H9 (cell line): Measurements from ENCODE around the gene TNXB. TPM values are rescaled to one million over a fixed set of nuclear protein-coding genes. Genes with fewer than 3 reads are reported as not detected.
"Not testable (repeated sequence)": the region's sequence is repeated elsewhere in the genome, so short reads cannot be mapped to it uniquely, and the experiment has no call there.

Experiments
- DNase-seq: peaks from one replicate; pipeline ENCODE4 v3.0.0-alpha.2; 2017
- H2AFZ ChIP-seq: one replicate; pipeline ENCODE4 v1.6.1; 2013; ENCODE audit warnings: mild to moderate bottlenecking, low read length, control low read depth, moderate library complexity
- H2AK5ac ChIP-seq: 2 replicates; pipeline ENCODE4 v1.6.1; 2013; ENCODE audit warnings: low read length, control low read depth, mixed read lengths; ENCODE audit not compliant: insufficient read length
- H2BK120ac ChIP-seq: one replicate; pipeline ENCODE4 v1.6.1; 2013; ENCODE audit warnings: low read depth, mild to moderate bottlenecking, low read length, control low read depth, inconsistent platforms; ENCODE audit not compliant: poor library complexity, severe bottlenecking
- H2BK12ac ChIP-seq: 2 replicates; pipeline ENCODE4 v1.6.1; 2013; ENCODE audit warnings: low read length, control low read depth, mixed read lengths, low read depth; ENCODE audit not compliant: insufficient read length
- H2BK15ac ChIP-seq: 2 replicates; pipeline ENCODE4 v1.6.1; 2013; ENCODE audit warnings: low read depth, low read length, control low read depth
- H2BK20ac ChIP-seq: one replicate; pipeline ENCODE4 v1.6.1; 2013; ENCODE audit warnings: low read depth, mild to moderate bottlenecking, low read length, control low read depth, inconsistent platforms; ENCODE audit not compliant: poor library complexity, severe bottlenecking
- H2BK5ac ChIP-seq: 2 replicates; pipeline ENCODE4 v1.6.1; 2013; ENCODE audit warnings: low read length, control low read depth, mixed read lengths; ENCODE audit not compliant: insufficient read length
- H3K14ac ChIP-seq: 2 replicates; pipeline ENCODE4 v1.6.1; 2013; ENCODE audit warnings: low read length, control low read depth; ENCODE audit not compliant: insufficient read depth
- H3K18ac ChIP-seq: 2 replicates; pipeline ENCODE4 v1.6.1; 2013; ENCODE audit warnings: low read depth, mild to moderate bottlenecking, mixed read lengths, low read length, control low read depth; ENCODE audit not compliant: insufficient read length
- H3K23ac ChIP-seq: 2 replicates; pipeline ENCODE4 v1.6.1; 2013; ENCODE audit warnings: low read length, control low read depth, mixed read lengths, low read depth; ENCODE audit not compliant: insufficient read length
- H3K23me2 ChIP-seq: 2 replicates; pipeline ENCODE4 v1.6.1; 2013; ENCODE audit warnings: low read depth, mild to moderate bottlenecking, mixed read lengths, low read length, control low read depth; ENCODE audit not compliant: insufficient read length, poor library complexity, severe bottlenecking
- H3K27ac ChIP-seq: 2 replicates; pipeline ENCODE4 v1.5.1; 2013; ENCODE audit warnings: low read length, control low read depth, mixed read lengths, low read depth; ENCODE audit not compliant: insufficient read length
- H3K27me3 ChIP-seq: 2 replicates; pipeline ENCODE4 v1.6.1; 2013; ENCODE audit warnings: low read length, control low read depth, inconsistent platforms; ENCODE audit not compliant: insufficient read depth
- H3K4ac ChIP-seq: 2 replicates; pipeline ENCODE4 v1.6.1; 2013; ENCODE audit warnings: low read depth, mild to moderate bottlenecking, control low read depth, inconsistent platforms, low read length, moderate library complexity
- H3K4me1 ChIP-seq: 2 replicates; pipeline ENCODE4 v1.6.1; 2013; ENCODE audit warnings: low read length, control low read depth, inconsistent platforms; ENCODE audit not compliant: insufficient read depth
- H3K4me2 ChIP-seq: 2 replicates; pipeline ENCODE4 v1.6.1; 2013; ENCODE audit warnings: low read length, control low read depth, mixed read lengths; ENCODE audit not compliant: insufficient read length, insufficient read depth
- H3K56ac ChIP-seq: 2 replicates; pipeline ENCODE4 v1.6.1; 2013; ENCODE audit warnings: low read depth, mild to moderate bottlenecking, mixed read lengths, low read length, control low read depth; ENCODE audit not compliant: insufficient read length
- H3K79me1 ChIP-seq: 2 replicates; pipeline ENCODE4 v1.6.1; 2013; ENCODE audit warnings: low read depth, mild to moderate bottlenecking, moderate library complexity, low read length, control low read depth, inconsistent platforms; ENCODE audit not compliant: insufficient read depth, poor library complexity, severe bottlenecking
- H3K79me2 ChIP-seq: 2 replicates; pipeline ENCODE4 v1.6.1; 2013; ENCODE audit warnings: low read length, control low read depth, inconsistent platforms; ENCODE audit not compliant: insufficient read depth
- H3K9ac ChIP-seq: 2 replicates; pipeline ENCODE4 v1.6.1; 2013; ENCODE audit warnings: low read length, control low read depth, mixed read lengths; ENCODE audit not compliant: insufficient read length; ENCODE audit errors: extremely low read depth
- H3K9me3 ChIP-seq: one replicate; pipeline ENCODE4 v1.6.1; 2013; ENCODE audit warnings: low read depth, low read length, inconsistent platforms; ENCODE audit not compliant: control insufficient read depth
- H3T11ph ChIP-seq: one replicate; pipeline ENCODE4 v1.6.1; 2013; ENCODE audit warnings: mild to moderate bottlenecking, low read length, control low read depth, inconsistent platforms
- H4K20me1 ChIP-seq: one replicate; pipeline ENCODE4 v1.6.1; 2013; ENCODE audit not compliant: control insufficient read depth, insufficient read length, insufficient read depth
- H4K5ac ChIP-seq: 2 replicates; pipeline ENCODE4 v1.6.1; 2013; ENCODE audit warnings: low read depth, mild to moderate bottlenecking, mixed read lengths, low read length, control low read depth; ENCODE audit not compliant: insufficient read length
- H4K8ac ChIP-seq: replicated peaks from 2 replicates; pipeline ENCODE4 v1.6.1; 2013; ENCODE audit warnings: low read length, control low read depth, mixed read lengths, low read depth; ENCODE audit not compliant: insufficient read length
- H4K91ac ChIP-seq: 2 replicates; pipeline ENCODE4 v1.6.1; 2013; ENCODE audit warnings: low read depth, mild to moderate bottlenecking, moderate library complexity, mixed read lengths, low read length, control low read depth; ENCODE audit not compliant: insufficient read length
- H3K27ac Mint-ChIP-seq, 3 experiments: 2 replicates in 2 of 3; 3 replicates in 1 of 3; pipeline ENCODE4 v1.8.0; 2020 to 2021; ENCODE audit warnings: mixed read lengths in 3 of 3, mild to moderate bottlenecking in 1 of 3, moderate library complexity in 1 of 3
- H3K27me3 Mint-ChIP-seq: 2 replicates; pipeline ENCODE4 v1.8.0; 2021; ENCODE audit warnings: low read depth, mild to moderate bottlenecking, moderate library complexity, mixed read lengths
- H3K36me3 Mint-ChIP-seq, 3 experiments: 2 replicates in 2 of 3; 3 replicates in 1 of 3; pipeline ENCODE4 v1.8.0; 2020 to 2021; ENCODE audit warnings: low read depth in 3 of 3, mixed read lengths in 3 of 3; ENCODE audit not compliant: insufficient read depth in 1 of 3
- H3K4me1 Mint-ChIP-seq, 2 experiments: 2 replicates each; pipeline ENCODE4 v1.8.0; 2020; ENCODE audit warnings: mixed read lengths in 2 of 2
- H3K4me3 Mint-ChIP-seq, 2 experiments: 2 replicates in 1 of 2; 3 replicates in 1 of 2; pipeline ENCODE4 v1.8.0; 2020 to 2021; ENCODE audit warnings: mild to moderate bottlenecking in 2 of 2, mixed read lengths in 2 of 2, moderate library complexity in 1 of 2
- H3K9me3 Mint-ChIP-seq, 2 experiments: 2 replicates in 1 of 2; 3 replicates in 1 of 2; pipeline ENCODE4 v1.8.0; 2020; ENCODE audit warnings: mild to moderate bottlenecking in 2 of 2, mixed read lengths in 2 of 2, moderate library complexity in 1 of 2
- WGBS: extraction: QIAGEN DNeasy Blood & Tissue Kit; methylation state at CpG from one replicate; pipeline ENCODE4 v1.1.7; 2013; ENCODE audit warnings: missing lambda C conversion rate, low lambda C conversion rate, mixed read lengths; ENCODE audit not compliant: insufficient read length; ENCODE audit errors: extremely low coverage; 5-methylcytosine and 5-hydroxymethylcytosine counted together
- total RNA-seq: library from RNA; stranded (reverse); gene quantifications from 2 replicates; pipeline ENCODE4 v1.2.1, GENCODE V29; 2021

TNXB gene
- total RNA-seq, 1 experiment from 2014 or later: 5.0 TPM

GRCh38 chr6:32010856-32011530 lies 98.1 kb downstream of the TNXB start:
- H3K9me3 ChIP-seq, H3K27ac Mint-ChIP-seq, H3K36me3 Mint-ChIP-seq, H4K20me1 ChIP-seq, H3K23me2 ChIP-seq, H3K18ac ChIP-seq, H2AFZ ChIP-seq, DNase-seq, H2BK5ac ChIP-seq, H3K14ac ChIP-seq, H3K4me2 ChIP-seq, H3K27me3 ChIP-seq, H3K4ac ChIP-seq, H3K79me1 ChIP-seq, H3K4me3 Mint-ChIP-seq, H3K27me3 Mint-ChIP-seq, H4K5ac ChIP-seq, H3K23ac ChIP-seq, H3K56ac ChIP-seq, H3T11ph ChIP-seq, H3K9ac ChIP-seq, H3K79me2 ChIP-seq, H2BK20ac ChIP-seq, H2BK120ac ChIP-seq, H4K8ac ChIP-seq, H3K9me3 Mint-ChIP-seq, H3K4me1 Mint-ChIP-seq, H2BK15ac ChIP-seq, H2AK5ac ChIP-seq, H3K4me1 ChIP-seq, H2BK12ac ChIP-seq, H4K91ac ChIP-seq, H3K27ac ChIP-seq: not testable (repeated sequence)
- WGBS: no CpG with 5 or more reads among the region's 27 CpGs

- not testable (repeated sequence) for H2BK20ac ChIP-seq, H3K18ac ChIP-seq, H3K9ac ChIP-seq, H3K27ac Mint-ChIP-seq, H3K56ac ChIP-seq, H2BK5ac ChIP-seq, H3K4ac ChIP-seq, H2BK12ac ChIP-seq, H3K14ac ChIP-seq, H3K23ac ChIP-seq, DNase-seq, H3K4me1 Mint-ChIP-seq, H3K27ac ChIP-seq, H3K23me2 ChIP-seq, H3K9me3 Mint-ChIP-seq, H4K20me1 ChIP-seq, H3K27me3 Mint-ChIP-seq, H2BK15ac ChIP-seq, H3K4me2 ChIP-seq, H4K5ac ChIP-seq, H2AFZ ChIP-seq, H3T11ph ChIP-seq, H3K79me2 ChIP-seq, H4K91ac ChIP-seq, H2AK5ac ChIP-seq, H4K8ac ChIP-seq, H3K4me1 ChIP-seq, H3K9me3 ChIP-seq, H2BK120ac ChIP-seq, H3K36me3 Mint-ChIP-seq, H3K79me1 ChIP-seq, H3K27me3 ChIP-seq, H3K4me3 Mint-ChIP-seq
- WGBS: no CpG with 5 or more reads among the region's 12 CpGs
These were observed 99.6 kb downstream of the TNXB start for GRCh38 chr6:32009537-32009936.
